Measurements from ENCODE around the gene HIVEP3. TPM values are rescaled to one million over a fixed set of nuclear protein-coding genes. Genes with fewer than 3 reads are reported as not detected.
A peak's percentile ranks its signal among the peaks of the same experiment; 100 is the strongest.

HIVEP3 gene
- total RNA-seq, 2 donors from 2014 or later, result 3.4 to 4.0 TPM

DNA sequence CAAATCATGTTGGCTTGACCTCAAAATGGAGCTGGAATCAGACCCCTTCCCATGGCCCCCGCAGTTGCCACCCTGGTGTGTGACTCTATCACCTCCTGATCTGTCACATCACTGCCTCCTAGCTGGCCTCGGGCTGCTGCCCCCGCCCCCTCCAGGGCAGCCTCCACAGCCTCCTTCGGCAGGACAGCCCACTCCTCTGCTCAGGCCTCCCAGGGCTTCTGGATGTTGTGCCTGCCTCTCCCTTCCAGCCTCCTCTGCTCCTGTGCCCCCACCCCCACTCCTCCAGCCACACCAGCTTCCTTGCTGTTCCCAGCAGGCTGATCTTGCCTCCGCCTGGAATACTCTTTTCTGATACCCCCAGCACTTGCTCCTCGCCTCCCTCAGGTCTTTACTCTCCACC is 299.9 kb downstream of the HIVEP3 start:
- H3K9me3 ChIP-seq, result no peaks in the 10 kb centered on the region
- peaks cover 20% of the 10 kb centered on the region for H3K4me1 ChIP-seq
- intact Hi-C loops (cut with DNase I), result no loop called here
- no peaks in the 10 kb centered on the region for H3K36me3 ChIP-seq (replicated peaks in 1 of 2; ENCODE audit: insufficient read depth in 1 of 2, low read depth in 2 of 2)
- no peak overlapping the region for H3K27ac ChIP-seq
- ATAC-seq (no peak), DNase-seq (no peak)
- H3K4me3 ChIP-seq, result no peak overlapping the region
- TF ChIP-seq, protein P1, sequence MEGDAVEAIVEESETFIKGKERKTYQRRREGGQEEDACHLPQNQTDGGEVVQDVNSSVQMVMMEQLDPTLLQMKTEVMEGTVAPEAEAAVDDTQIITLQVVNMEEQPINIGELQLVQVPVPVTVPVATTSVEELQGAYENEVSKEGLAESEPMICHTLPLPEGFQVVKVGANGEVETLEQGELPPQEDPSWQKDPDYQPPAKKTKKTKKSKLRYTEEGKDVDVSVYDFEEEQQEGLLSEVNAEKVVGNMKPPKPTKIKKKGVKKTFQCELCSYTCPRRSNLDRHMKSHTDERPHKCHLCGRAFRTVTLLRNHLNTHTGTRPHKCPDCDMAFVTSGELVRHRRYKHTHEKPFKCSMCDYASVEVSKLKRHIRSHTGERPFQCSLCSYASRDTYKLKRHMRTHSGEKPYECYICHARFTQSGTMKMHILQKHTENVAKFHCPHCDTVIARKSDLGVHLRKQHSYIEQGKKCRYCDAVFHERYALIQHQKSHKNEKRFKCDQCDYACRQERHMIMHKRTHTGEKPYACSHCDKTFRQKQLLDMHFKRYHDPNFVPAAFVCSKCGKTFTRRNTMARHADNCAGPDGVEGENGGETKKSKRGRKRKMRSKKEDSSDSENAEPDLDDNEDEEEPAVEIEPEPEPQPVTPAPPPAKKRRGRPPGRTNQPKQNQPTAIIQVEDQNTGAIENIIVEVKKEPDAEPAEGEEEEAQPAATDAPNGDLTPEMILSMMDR (IDR thresholded peaks at IDR 0.05), result no peak
- no peak for TF ChIP-seq POLR2A (IDR thresholded peaks at IDR 0.05)
- 91 to 92% methylated on average over 6 of the region's 6 CpGs for WGBS, 2 donors
- no peaks in the 10 kb centered on the region for H3K27me3 ChIP-seq

DNA sequence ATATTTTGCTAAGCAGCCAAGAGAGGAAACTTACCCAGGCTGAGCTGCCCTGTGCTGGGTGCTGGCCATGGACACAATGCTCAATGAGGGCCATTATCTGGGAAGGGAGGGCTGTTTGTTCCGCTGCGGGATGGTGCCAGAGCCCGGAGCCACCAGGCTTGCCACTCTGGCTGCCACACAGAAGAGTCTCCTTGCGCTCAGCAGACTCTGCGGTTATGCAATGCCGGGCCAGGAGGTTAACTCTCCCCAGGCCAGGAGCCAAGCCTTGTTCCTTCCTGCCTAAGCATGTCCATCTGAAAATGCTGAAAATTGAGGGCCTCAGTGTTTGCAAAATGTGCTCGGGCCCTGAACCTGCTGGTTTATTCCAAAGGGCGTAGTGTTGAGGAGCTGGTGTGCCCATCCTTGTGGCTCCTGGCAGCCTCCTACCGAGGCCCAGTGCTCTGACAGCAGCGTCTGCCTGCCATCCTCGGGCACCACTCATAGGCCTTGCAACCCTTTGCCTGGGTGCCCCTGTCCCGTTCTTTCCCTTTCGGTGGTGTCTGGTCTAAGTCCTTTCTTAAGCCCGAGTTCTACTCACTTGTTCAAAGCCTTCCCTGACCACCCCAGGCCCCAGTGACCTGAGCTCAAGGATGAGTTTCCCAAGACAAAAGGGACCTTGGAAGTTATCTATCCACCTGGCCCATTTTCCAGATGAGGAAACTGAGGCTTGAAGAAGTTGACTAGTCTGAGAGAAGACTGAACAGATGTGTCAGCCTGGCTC is 300.5 kb downstream of the HIVEP3 start:
- peak; percentile 71 to 92 (median 88) for DNase-seq
- ATAC-seq, result peak; percentile 85
- no peaks in the 10 kb centered on the region for H3K9me3 ChIP-seq
- H3K36me3 ChIP-seq (replicated peaks in 1 of 2; ENCODE audit: insufficient read depth in 1 of 2, low read depth in 2 of 2), result no peaks in the 10 kb centered on the region
- WGBS, 2 donors, result 45 to 58% methylated on average over 12 to 14 of the region's 14 CpGs
- intact Hi-C loops (cut with DNase I), result no loop called here
- peak overlapping the region; percentile 32 to 49 (median 42) for H3K27ac ChIP-seq
- H3K4me3 ChIP-seq, result no peak overlapping the region
- peaks cover 15% of the 10 kb centered on the region for H3K4me1 ChIP-seq
- H3K27me3 ChIP-seq, result no peaks in the 10 kb centered on the region
- TF ChIP-seq, protein P1 (IDR thresholded peaks at IDR 0.05), result no peak
- no peak for TF ChIP-seq POLR2A (IDR thresholded peaks at IDR 0.05)

DNA sequence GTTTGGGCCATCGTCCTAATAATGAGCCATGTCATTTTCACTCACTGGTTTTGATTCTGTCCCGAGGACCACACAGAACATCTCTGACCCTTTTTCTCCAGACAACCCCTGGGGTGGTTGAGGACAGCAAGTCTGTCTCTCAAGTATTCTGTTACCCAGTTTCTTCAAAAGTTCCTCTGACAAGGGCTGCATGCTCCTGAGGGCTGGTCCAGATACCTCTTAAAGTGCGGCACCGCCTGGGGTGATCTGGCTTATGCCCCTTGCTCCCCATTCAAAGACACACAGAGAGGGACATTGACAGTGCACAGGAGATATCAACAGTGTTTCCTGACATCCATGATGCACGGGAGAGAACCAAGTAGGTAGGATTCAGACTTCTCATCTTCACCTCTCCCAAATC is 301.4 kb downstream of the HIVEP3 start:
- no peak for DNase-seq
- Histone ChIP-seq H3K9me3 (no peaks in the 10 kb centered on the region), H3K27ac (no peak overlapping the region), H3K4me3 (no peak overlapping the region), H3K27me3 (no peaks in the 10 kb centered on the region), H3K36me3 (replicated peaks in 1 of 2; ENCODE audit: insufficient read depth in 1 of 2, low read depth in 2 of 2) (no peaks in the 10 kb centered on the region), H3K4me1 (peaks cover 13% of the 10 kb centered on the region)
- intact Hi-C loops (cut with DNase I), result no loop called here
- no peak for ATAC-seq
- TF ChIP-seq, protein P1 (IDR thresholded peaks at IDR 0.05), result no peak
- no peak for TF ChIP-seq POLR2A (IDR thresholded peaks at IDR 0.05)
- 74 to 94% methylated on average over 5 of the region's 5 CpGs for WGBS, 2 donors

DNA sequence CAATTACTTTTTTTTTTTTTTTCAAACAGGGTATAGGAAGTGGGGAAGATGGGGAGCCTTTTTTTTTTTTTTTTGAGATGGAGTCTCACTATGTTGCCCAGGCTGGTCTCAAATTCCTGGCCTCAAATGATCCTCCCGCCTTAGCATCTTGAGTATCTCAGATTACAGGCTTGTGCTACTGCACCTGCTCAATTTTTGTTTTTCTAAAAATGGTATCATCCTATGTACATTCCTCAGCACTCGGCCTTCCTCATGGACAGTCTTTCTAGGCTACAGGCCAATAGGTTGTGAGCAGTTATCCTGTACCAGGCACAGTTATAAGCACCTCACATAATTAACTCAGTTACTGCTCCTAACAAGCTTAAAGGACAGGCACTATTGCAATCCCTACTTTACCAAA is 302.2 kb downstream of the HIVEP3 start:
- Histone ChIP-seq H3K27ac (no peak overlapping the region), H3K9me3 (no peaks in the 10 kb centered on the region), H3K27me3 (no peaks in the 10 kb centered on the region), H3K4me3 (no peak overlapping the region), H3K4me1 (peaks cover 13% of the 10 kb centered on the region), H3K36me3 (replicated peaks in 1 of 2; ENCODE audit: insufficient read depth in 1 of 2, low read depth in 2 of 2) (no peaks in the 10 kb centered on the region)
- intact Hi-C loops (cut with DNase I), result no loop called here
- no peak for TF ChIP-seq POLR2A (IDR thresholded peaks at IDR 0.05)
- TF ChIP-seq, protein P1 (IDR thresholded peaks at IDR 0.05), result no peak
- no peak for ATAC-seq
- 86 to 93% methylated on average over 2 of the region's 2 CpGs for WGBS, 2 donors
- no peak for DNase-seq

DNA sequence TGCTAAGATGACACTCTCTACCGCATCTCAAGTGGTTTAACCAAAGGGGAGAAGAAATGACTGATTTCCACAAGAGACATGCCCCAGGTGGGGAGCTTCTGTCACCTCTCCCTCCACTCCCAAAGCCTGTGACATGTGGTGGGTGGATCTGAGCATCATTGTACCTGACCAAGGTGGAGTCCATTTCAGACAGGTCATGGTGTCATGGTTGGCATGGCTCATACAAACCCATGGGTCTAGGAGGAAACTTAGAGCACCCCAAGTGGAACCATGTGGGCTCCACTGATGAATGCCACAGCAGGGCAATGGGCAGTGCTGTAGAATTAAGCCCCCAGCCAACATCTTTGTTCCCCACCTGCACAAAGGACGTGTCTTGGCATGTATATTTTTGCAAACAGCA is 302.7 kb downstream of the HIVEP3 start:
- TF ChIP-seq POLR2A (IDR thresholded peaks at IDR 0.05), result no peak
- TF ChIP-seq, protein P1 (IDR thresholded peaks at IDR 0.05), result no peak
- 88 to 100% methylated on average over 2 of the region's 2 CpGs for WGBS, 2 donors

More for the DNA sequence above, 302.7 kb downstream of the HIVEP3 start:
- Histone ChIP-seq H3K9me3 (no peaks in the 10 kb centered on the region), H3K27ac (no peak overlapping the region), H3K36me3 (replicated peaks in 1 of 2; ENCODE audit: insufficient read depth in 1 of 2, low read depth in 2 of 2) (no peaks in the 10 kb centered on the region), H3K4me3 (no peak overlapping the region), H3K4me1 (peaks cover 13% of the 10 kb centered on the region), H3K27me3 (no peaks in the 10 kb centered on the region)
- DNase-seq, result no peak
- intact Hi-C loops (cut with DNase I), result no loop called here
- no peak for ATAC-seq

All from body of pancreas (tissue), 4 donors.